GM12892 (cell line): ENCODE data around the gene PRKACB.
A peak's percentile ranks its signal among the peaks of the same experiment; 100 is the strongest.

Experiments
- DNase-seq: peaks from one replicate; pipeline ENCODE4 v3.0.0; 2011; ENCODE audit not compliant: insufficient read length
- FAIRE-seq: peaks from 2 replicates; lab custom pipeline; 2011; peaks lifted over from hg19 to GRCh38; lab: Jason Lieb, UNC
- POLR2A ChIP-seq: IDR thresholded peaks from 2 replicates; pipeline ENCODE4 v1.6.1; 2011; ENCODE audit warnings: low read depth, low read length, control low read depth
- POLR2AphosphoS5 ChIP-seq: IDR thresholded peaks from 2 replicates; pipeline ENCODE4 v1.6.1; 2011; ENCODE audit warnings: low read depth, low read length, control low read depth
- TAF1 ChIP-seq: IDR thresholded peaks from 2 replicates; pipeline ENCODE4 v1.6.1; 2011; ENCODE audit warnings: low read depth, mild to moderate bottlenecking, control low read depth, low read length, borderline replicate concordance

The PRKACB gene

GRCh38 chr1:84121360-84121759, 22.7 kb upstream of the PRKACB start:
- TF ChIP-seq TAF1 (no peak), POLR2A (no peak), POLR2AphosphoS5 (no peak)
- DNase-seq (no peak), FAIRE-seq (no peak)

GRCh38 chr1:84122780-84123382, 21.2 kb upstream of the PRKACB start:
- no peak for DNase-seq
- FAIRE-seq: no peak
- TF ChIP-seq POLR2A (no peak), TAF1 (no peak), POLR2AphosphoS5 (no peak)

GRCh38 chr1:84133479-84133878, 10.6 kb upstream of the PRKACB start:
- FAIRE-seq: no peak
- TF ChIP-seq TAF1 (no peak), POLR2A (no peak), POLR2AphosphoS5 (no peak)

GRCh38 chr1:84135341-84135740, 8.7 kb upstream of the PRKACB start:
- DNase-seq (no peak), FAIRE-seq (no peak)
- TF ChIP-seq POLR2AphosphoS5: no peak
- no peak for TF ChIP-seq TAF1
- TF ChIP-seq POLR2A: no peak

More at GRCh38 chr1:84133479-84133878, 10.6 kb upstream of the PRKACB start:
- no peak for DNase-seq

- FAIRE-seq (no peak), DNase-seq (no peak)
These were observed 2.7 kb upstream of the PRKACB start for GRCh38 chr1:84141182-84142003.

GRCh38 chr1:84145068-84145467, 997 bp downstream of the PRKACB start:
- DNase-seq: no peak

More at GRCh38 chr1:84141182-84142003, 2.7 kb upstream of the PRKACB start:
- TF ChIP-seq POLR2AphosphoS5: no peak
- TF ChIP-seq POLR2A: no peak
- TF ChIP-seq TAF1: no peak

GRCh38 chr1:84146411-84147032, 2.5 kb downstream of the PRKACB start:
- FAIRE-seq (no peak), DNase-seq (no peak)

More at GRCh38 chr1:84145068-84145467, 997 bp downstream of the PRKACB start:
- FAIRE-seq: no peak
- no peak for TF ChIP-seq POLR2A
- no peak for TF ChIP-seq TAF1
- TF ChIP-seq POLR2AphosphoS5: no peak

GRCh38 chr1:84148758-84149157, 4.7 kb downstream of the PRKACB start:
- no peak for FAIRE-seq
- no peak for DNase-seq
- TF ChIP-seq POLR2AphosphoS5 (no peak), TAF1 (no peak), POLR2A (no peak)

More at GRCh38 chr1:84146411-84147032, 2.5 kb downstream of the PRKACB start:
- no peak for TF ChIP-seq POLR2A
- TF ChIP-seq POLR2AphosphoS5: no peak
- TF ChIP-seq TAF1: no peak

GRCh38 chr1:84152649-84153056, 8.6 kb downstream of the PRKACB start:
- no peak for DNase-seq
- peak; percentile 30 for FAIRE-seq
- no peak for TF ChIP-seq TAF1
- no peak for TF ChIP-seq POLR2AphosphoS5
- TF ChIP-seq POLR2A: no peak

- no peak for TF ChIP-seq TAF1
- TF ChIP-seq POLR2A: no peak
- TF ChIP-seq POLR2AphosphoS5: no peak
- DNase-seq: no peak
- no peak for FAIRE-seq
These were observed 11.4 kb downstream of the PRKACB start for GRCh38 chr1:84155517-84155916.

- no peak for FAIRE-seq
- no peak for DNase-seq
- TF ChIP-seq POLR2A: no peak
These were observed 12.1 kb downstream of the PRKACB start for GRCh38 chr1:84156210-84156621.

- no peak for FAIRE-seq
- DNase-seq: no peak
- TF ChIP-seq POLR2AphosphoS5: no peak
- TF ChIP-seq POLR2A: no peak
These were observed 15.6 kb downstream of the PRKACB start for GRCh38 chr1:84159533-84160240.
